IPS-18c (cell line): ENCODE measurements around the gene ID1.
"Not testable (repeated sequence)": the region's sequence is repeated elsewhere in the genome, so short reads cannot be mapped to it uniquely, and the experiment has no call there.

Source experiments
- H3K4me3 ChIP-seq: 2 replicates; pipeline ENCODE4 v1.7.0; 2013; ENCODE audit warnings: low read depth, mild to moderate bottlenecking, low read length, moderate library complexity; ENCODE audit not compliant: insufficient read depth
- H3K9me3 ChIP-seq: one replicate; pipeline ENCODE4 v1.6.1; 2013; ENCODE audit warnings: mild to moderate bottlenecking, low read length, moderate library complexity; ENCODE audit not compliant: control insufficient read depth, insufficient read depth

The ID1 gene

GRCh38 chr20:31572042-31572700, 32.9 kb upstream of the ID1 start:
- H3K4me3 ChIP-seq: peak overlapping the region; percentile 42
- H3K9me3 ChIP-seq: no peaks in the 10 kb centered on the region

- H3K9me3 ChIP-seq: no peaks in the 10 kb centered on the region
- peak overlapping the region; percentile 42 for H3K4me3 ChIP-seq
Measured at GRCh38 chr20:31572701-31573554, 32.2 kb upstream of the ID1 start.

- peak overlapping the region; percentile 42; the same call in 1 of the 2 replicates for H3K4me3 ChIP-seq
- no peaks in the 10 kb centered on the region for H3K9me3 ChIP-seq
Measured at GRCh38 chr20:31573555-31574321, 31.4 kb upstream of the ID1 start.

GRCh38 chr20:31574986-31575385, 30.1 kb upstream of the ID1 start:
- not testable (repeated sequence) for H3K9me3 ChIP-seq, H3K4me3 ChIP-seq

- H3K9me3 ChIP-seq: no peaks in the 10 kb centered on the region
Measured at GRCh38 chr20:31576751-31577150, 28.3 kb upstream of the ID1 start.

GRCh38 chr20:31577194-31577593, 27.9 kb upstream of the ID1 start:
- Histone ChIP-seq H3K4me3 (no peak overlapping the region), H3K9me3 (no peaks in the 10 kb centered on the region)

More at GRCh38 chr20:31576751-31577150, 28.3 kb upstream of the ID1 start:
- H3K4me3 ChIP-seq: no peak overlapping the region

GRCh38 chr20:31578448-31579138, 26.5 kb upstream of the ID1 start:
- Histone ChIP-seq H3K9me3 (no peaks in the 10 kb centered on the region), H3K4me3 (no peak overlapping the region)

- Histone ChIP-seq H3K4me3 (no peak overlapping the region), H3K9me3 (no peaks in the 10 kb centered on the region)
Measured at GRCh38 chr20:31579245-31579644, 25.8 kb upstream of the ID1 start.

- H3K4me3 ChIP-seq, H3K9me3 ChIP-seq: not testable (repeated sequence)
Measured at GRCh38 chr20:31579941-31580651, 25.0 kb upstream of the ID1 start.

GRCh38 chr20:31580706-31581105, 24.4 kb upstream of the ID1 start:
- H3K4me3 ChIP-seq: no peak overlapping the region
- H3K9me3 ChIP-seq: no peaks in the 10 kb centered on the region

GRCh38 chr20:31581391-31581790, 23.7 kb upstream of the ID1 start:
- Histone ChIP-seq H3K4me3 (no peak overlapping the region), H3K9me3 (no peaks in the 10 kb centered on the region)

GRCh38 chr20:31587545-31588389, 17.3 kb upstream of the ID1 start:
- H3K9me3 ChIP-seq: no peaks in the 10 kb centered on the region
- peak overlapping the region; percentile 41 for H3K4me3 ChIP-seq

- Histone ChIP-seq H3K9me3 (no peaks in the 10 kb centered on the region), H3K4me3 (no peak overlapping the region)
Measured at GRCh38 chr20:31590717-31591225, 14.3 kb upstream of the ID1 start.

GRCh38 chr20:31593221-31594001, 11.7 kb upstream of the ID1 start:
- no peaks in the 10 kb centered on the region for H3K9me3 ChIP-seq
- no peak overlapping the region for H3K4me3 ChIP-seq

GRCh38 chr20:31594002-31594557, 11.0 kb upstream of the ID1 start:
- H3K9me3 ChIP-seq: no peaks in the 10 kb centered on the region
- no peak overlapping the region for H3K4me3 ChIP-seq
